SU-DHL-6 (cell line): Measurements from ENCODE around the gene JHY.

ENCODE experiments used
- H2AFZ ChIP-seq: fragments of 200-600 bp; sonication (generic); 2 replicates; pipeline ENCODE4 v1.6.1; 2014; ENCODE audit warnings: low read depth, mild to moderate bottlenecking, moderate library complexity, mixed read lengths, antibody characterized with exemption, low read length; ENCODE audit not compliant: severe bottlenecking
- H3F3A ChIP-seq: fragments of 200-600 bp; shearing (Covaris generic); 2 replicates; pipeline ENCODE4 v1.6.0; 2016; ENCODE audit warnings: antibody characterized with exemption, mild to moderate bottlenecking; ENCODE audit not compliant: insufficient read depth
- H3K27ac ChIP-seq: fragments of 200-600 bp; sonication (generic); 2 replicates; pipeline ENCODE4 v1.5.1; 2016; ENCODE audit warnings: low read depth, mild to moderate bottlenecking, low read length, moderate library complexity, mixed read lengths
- H3K27me3 ChIP-seq: fragments of 200-600 bp; sonication (generic), shearing (Covaris generic); 2 replicates; pipeline ENCODE4 v1.6.0; 2014; ENCODE audit warnings: mild to moderate bottlenecking, low read length
- H3K36me3 ChIP-seq: fragments of 200-600 bp; sonication (generic); 2 replicates; pipeline ENCODE4 v1.6.1; 2014; ENCODE audit warnings: mild to moderate bottlenecking, low read length, mixed read lengths
- H3K4me2 ChIP-seq: fragments of 300-600, 200-600 bp; shearing (Covaris generic), sonication (generic); 2 replicates; pipeline ENCODE4 v1.6.0; 2014; ENCODE audit warnings: low read length, low read depth, mild to moderate bottlenecking; ENCODE audit not compliant: poor library complexity, severe bottlenecking
- H3K4me3 ChIP-seq: fragments of 200-600 bp; sonication (generic); 2 replicates; pipeline ENCODE4 v1.5.1; 2014; ENCODE audit warnings: antibody characterized with exemption, low read length, mild to moderate bottlenecking, mixed read lengths; ENCODE audit not compliant: insufficient read depth, poor library complexity, severe bottlenecking
- H3K79me2 ChIP-seq: fragments of 200-600 bp; sonication (generic); 2 replicates; pipeline ENCODE4 v1.6.1; 2014; ENCODE audit warnings: mild to moderate bottlenecking, low read length, moderate library complexity; ENCODE audit not compliant: insufficient read depth
- H3K9ac ChIP-seq: fragments of 200-600 bp; sonication (generic); 2 replicates; pipeline ENCODE4 v1.7.0; 2014; ENCODE audit warnings: mild to moderate bottlenecking, low read length
- H3K9me2 ChIP-seq: fragments of 200-600 bp; sonication (generic); replicated peaks from 2 replicates; pipeline ENCODE4 v1.6.1; 2014; ENCODE audit warnings: low read length; ENCODE audit not compliant: insufficient read depth
- H3K9me3 ChIP-seq: fragments of 200-600 bp; sonication (generic); 2 replicates; pipeline ENCODE4 v1.6.1; 2014; ENCODE audit warnings: low read length, mixed read lengths; ENCODE audit not compliant: insufficient read depth
- H4K20me1 ChIP-seq: fragments of 200-600 bp; sonication (generic); 2 replicates; pipeline ENCODE4 v1.6.1; 2014; ENCODE audit warnings: low read depth, mild to moderate bottlenecking, antibody characterized with exemption, low read length, moderate library complexity, mixed read lengths
- CTCF ChIP-seq: fragments of 200-600 bp; sonication (generic); IDR thresholded peaks from one replicate; pipeline ENCODE4 v1.5.1; 2017; ENCODE audit warnings: antibody characterized with exemption, mild to moderate bottlenecking, low read length, moderate library complexity; ENCODE audit not compliant: insufficient read depth, poor library complexity, severe bottlenecking
- EZH2phosphoT487 ChIP-seq: fragments of 200-600 bp; sonication (generic), shearing (Covaris generic); conservative IDR thresholded peaks from 2 replicates; pipeline ENCODE4 v1.6.1; 2018; ENCODE audit warnings: mild to moderate bottlenecking, antibody characterized with exemption, low read length, moderate library complexity, mixed read lengths

JHY gene

GRCh38 chr11:122852074-122852795 lies 30.3 kb upstream of the JHY start:
- Histone ChIP-seq H3K27ac (no peak overlapping the region), H3K27me3 (no peaks in the 10 kb centered on the region), H3K9me3 (no peaks in the 10 kb centered on the region), H3K4me2 (no peak overlapping the region), H3K36me3 (no peaks in the 10 kb centered on the region), H3F3A (no peaks in the 10 kb centered on the region), H3K79me2 (no peaks in the 10 kb centered on the region), H4K20me1 (no peaks in the 10 kb centered on the region), H2AFZ (no peak overlapping the region), H3K9ac (no peak overlapping the region), H3K4me3 (no peak overlapping the region), H3K9me2 (no peaks in the 10 kb centered on the region)
- TF ChIP-seq CTCF: no peak
- no peak for TF ChIP-seq EZH2phosphoT487

GRCh38 chr11:122852796-122853160 lies 29.8 kb upstream of the JHY start:
- Histone ChIP-seq H3K9ac (no peak overlapping the region), H3K27ac (no peak overlapping the region), H3K4me3 (no peak overlapping the region), H2AFZ (no peak overlapping the region), H3K36me3 (no peaks in the 10 kb centered on the region), H3K9me2 (no peaks in the 10 kb centered on the region), H3K9me3 (no peaks in the 10 kb centered on the region), H4K20me1 (no peaks in the 10 kb centered on the region), H3F3A (no peaks in the 10 kb centered on the region), H3K27me3 (no peaks in the 10 kb centered on the region), H3K4me2 (no peak overlapping the region), H3K79me2 (no peaks in the 10 kb centered on the region)
- TF ChIP-seq EZH2phosphoT487: no peak
- no peak for TF ChIP-seq CTCF

- Histone ChIP-seq H3K27me3 (no peaks in the 10 kb centered on the region), H3K4me2 (no peak overlapping the region), H3K27ac (no peak overlapping the region), H3K4me3 (no peak overlapping the region), H3K9me2 (no peaks in the 10 kb centered on the region), H3K9me3 (no peaks in the 10 kb centered on the region), H3K79me2 (no peaks in the 10 kb centered on the region), H2AFZ (no peak overlapping the region), H3K36me3 (no peaks in the 10 kb centered on the region), H3F3A (no peaks in the 10 kb centered on the region), H4K20me1 (no peaks in the 10 kb centered on the region), H3K9ac (no peak overlapping the region)
- TF ChIP-seq CTCF: no peak
- no peak for TF ChIP-seq EZH2phosphoT487
Measured at GRCh38 chr11:122853261-122853660, 29.3 kb upstream of the JHY start.
